HG03060 (cell line): Measurements from ENCODE around the gene TMEM51.

Experiments used
- ATAC-seq: cut with Tn5 transposase; IDR thresholded peaks from one replicate; pipeline ENCODE4 v1.9.1; 2021; ENCODE audit warnings: low read depth, moderate number of reproducible peaks; ENCODE audit not compliant: unreplicated experiment

Gene TMEM51

GRCh38 chr1:15212216-15212953, 58.8 kb downstream of the TMEM51 start:
- ATAC-seq = no peak

GRCh38 chr1:15212954-15213291, 59.4 kb downstream of the TMEM51 start:
- no peak for ATAC-seq

GRCh38 chr1:15213341-15213821, 59.8 kb downstream of the TMEM51 start:
- ATAC-seq = no peak

- no peak for ATAC-seq
These were observed 61.0 kb downstream of the TMEM51 start for GRCh38 chr1:15214527-15214926.

GRCh38 chr1:15215116-15215515, 61.6 kb downstream of the TMEM51 start:
- ATAC-seq = no peak

- ATAC-seq = no peak
These were observed 64.1 kb downstream of the TMEM51 start for GRCh38 chr1:15217654-15218053.

GRCh38 chr1:15218287-15219279, 65.0 kb downstream of the TMEM51 start:
- ATAC-seq = no peak

GRCh38 chr1:15219280-15220023, 65.9 kb downstream of the TMEM51 start:
- ATAC-seq = no peak

GRCh38 chr1:15220024-15220392, 66.5 kb downstream of the TMEM51 start:
- no peak for ATAC-seq

GRCh38 chr1:15220825-15221431, 67.4 kb downstream of the TMEM51 start:
- no peak for ATAC-seq

- no peak for ATAC-seq
These were observed 69.2 kb downstream of the TMEM51 start for GRCh38 chr1:15222653-15223303.

GRCh38 chr1:15224259-15224869, 70.8 kb downstream of the TMEM51 start:
- ATAC-seq = no peak

GRCh38 chr1:15224974-15225373, 71.4 kb downstream of the TMEM51 start:
- ATAC-seq = no peak

GRCh38 chr1:15225461-15225860, 71.9 kb downstream of the TMEM51 start:
- ATAC-seq = no peak

- no peak for ATAC-seq
These were observed 73.1 kb downstream of the TMEM51 start for GRCh38 chr1:15226388-15227255.

GRCh38 chr1:15229707-15230131, 76.2 kb downstream of the TMEM51 start:
- ATAC-seq = no peak

GRCh38 chr1:15231714-15232201, 78.2 kb downstream of the TMEM51 start:
- peak; percentile 92 for ATAC-seq

GRCh38 chr1:15233689-15234088, 80.1 kb downstream of the TMEM51 start:
- no peak for ATAC-seq
